ENCODE data around the gene DAZ1.
"Not testable (repeated sequence)": the region's sequence is repeated elsewhere in the genome, so short reads cannot be mapped to it uniquely, and the experiment has no call there.

Gene DAZ1

GRCh38 chrY:23198908-23199307 lies at the start of gene DAZ1:
Gene DAZ1, minus strand, starts transcription at chrY:23199008. Its CDS starts 208 bp downstream, at chrY:23198800.
- DNase-seq: not testable (repeated sequence)

DNA sequence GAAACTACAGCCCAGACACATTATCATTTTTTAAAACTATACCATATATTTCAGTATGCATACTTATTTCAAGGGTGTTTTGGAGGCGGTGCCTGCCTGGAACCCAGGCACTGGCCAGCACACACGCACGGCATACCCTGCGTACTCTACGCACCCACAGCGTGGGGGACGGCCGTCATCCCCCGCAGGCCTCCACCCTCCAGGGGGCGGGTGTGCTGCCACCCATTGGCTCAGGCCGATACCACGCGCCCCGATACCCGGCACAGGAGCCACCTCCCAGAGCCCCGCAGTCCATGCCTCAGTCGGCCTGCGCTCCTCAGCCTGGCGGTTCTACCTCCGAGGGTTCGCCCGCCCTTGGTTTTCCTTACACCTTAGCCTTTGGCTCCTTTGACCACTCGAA lies 20.4 kb upstream of the DAZ1 start, which contains the start of gene DAZ2:
Gene DAZ2, plus strand, starts transcription at position 301 of the 400 bp plus-strand sequence. CDS start 208 bp downstream, outside the sequence.
- not testable (repeated sequence) for DNase-seq

GRCh38 chrY:23210681-23211080 lies 11.9 kb upstream of the DAZ1 start:
- not testable (repeated sequence) for DNase-seq

DNA sequence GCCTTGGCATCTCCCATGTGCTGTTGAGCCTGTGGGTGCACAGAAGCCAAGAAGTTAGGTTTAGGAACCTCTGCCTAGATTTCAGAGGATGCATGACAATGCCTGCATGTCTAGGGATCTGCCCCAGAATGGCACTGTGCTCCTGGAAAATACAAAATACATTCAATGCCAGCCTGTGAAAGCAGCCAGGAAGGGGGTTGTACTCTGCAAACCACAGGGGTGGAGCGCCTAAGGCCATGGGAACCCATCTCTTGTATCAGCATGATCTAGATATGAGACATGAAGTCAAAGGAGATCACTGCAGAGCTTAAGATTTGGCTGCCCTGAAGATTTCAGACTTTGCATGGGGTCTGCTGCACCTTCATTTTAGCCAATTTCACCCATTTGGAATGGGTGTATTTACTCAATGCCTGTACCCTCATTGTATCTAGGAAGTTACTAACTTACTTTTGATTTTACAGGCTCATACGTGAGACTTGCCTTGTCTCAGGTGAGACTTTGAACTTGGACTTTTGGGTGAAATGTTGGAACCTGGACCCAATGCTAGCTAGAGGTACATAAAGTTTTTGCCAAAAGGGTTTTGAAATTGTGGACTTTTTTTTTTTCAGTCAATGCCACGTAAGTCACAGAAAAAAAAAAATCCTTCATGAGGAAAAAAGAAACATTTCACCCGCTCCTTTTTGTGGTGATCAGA lies 11.1 kb upstream of the DAZ1 start:
- not testable (repeated sequence) for DNase-seq

GRCh38 chrY:23207455-23207854 lies 8.6 kb upstream of the DAZ1 start:
- not testable (repeated sequence) for DNase-seq
